GM19438 (cell line): ENCODE measurements around the gene EIF2B5.

Experiments used
- ATAC-seq: cut with Tn5 transposase; IDR thresholded peaks from one replicate; pipeline ENCODE4 v1.9.1; 2021; ENCODE audit warnings: low read depth; ENCODE audit not compliant: unreplicated experiment

The EIF2B5 gene

DNA sequence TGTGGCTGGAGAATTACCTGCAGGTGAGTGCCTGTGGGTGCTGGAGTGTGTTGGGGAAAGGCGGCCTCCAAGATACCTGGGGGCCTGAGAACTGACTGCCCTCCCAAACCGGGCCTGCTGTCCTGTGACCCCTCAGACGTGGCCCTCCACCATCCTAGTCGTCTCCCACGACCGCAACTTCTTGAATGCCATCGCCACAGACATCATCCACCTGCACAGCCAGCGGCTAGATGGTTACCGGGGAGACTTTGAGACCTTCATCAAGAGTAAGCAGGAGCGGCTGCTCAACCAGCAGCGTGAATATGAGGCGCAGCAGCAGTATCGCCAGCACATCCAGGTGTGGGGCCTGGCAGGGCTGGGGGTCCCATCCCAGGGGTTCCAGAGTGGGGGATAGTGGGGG is 54.3 kb downstream of the EIF2B5 start:
- no peak for ATAC-seq

DNA sequence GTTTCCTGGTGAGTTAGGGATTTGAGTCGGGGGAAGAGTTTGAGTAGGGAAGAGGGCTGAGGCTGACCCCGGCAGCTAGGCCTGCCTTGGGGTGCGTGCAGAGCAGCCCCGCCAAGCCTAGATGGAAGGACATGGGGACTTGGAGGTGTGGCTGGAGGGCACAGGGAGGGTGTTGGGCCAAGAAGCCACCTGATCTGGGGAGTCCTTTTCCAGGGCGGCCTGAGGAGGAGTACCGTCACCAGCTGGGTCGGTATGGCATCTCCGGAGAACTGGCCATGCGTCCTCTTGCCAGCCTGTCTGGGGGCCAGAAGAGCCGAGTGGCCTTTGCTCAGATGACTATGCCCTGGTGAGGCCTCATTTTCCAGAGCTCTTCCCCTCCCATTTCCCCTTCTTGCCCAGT is 57.7 kb downstream of the EIF2B5 start:
- no peak for ATAC-seq

DNA sequence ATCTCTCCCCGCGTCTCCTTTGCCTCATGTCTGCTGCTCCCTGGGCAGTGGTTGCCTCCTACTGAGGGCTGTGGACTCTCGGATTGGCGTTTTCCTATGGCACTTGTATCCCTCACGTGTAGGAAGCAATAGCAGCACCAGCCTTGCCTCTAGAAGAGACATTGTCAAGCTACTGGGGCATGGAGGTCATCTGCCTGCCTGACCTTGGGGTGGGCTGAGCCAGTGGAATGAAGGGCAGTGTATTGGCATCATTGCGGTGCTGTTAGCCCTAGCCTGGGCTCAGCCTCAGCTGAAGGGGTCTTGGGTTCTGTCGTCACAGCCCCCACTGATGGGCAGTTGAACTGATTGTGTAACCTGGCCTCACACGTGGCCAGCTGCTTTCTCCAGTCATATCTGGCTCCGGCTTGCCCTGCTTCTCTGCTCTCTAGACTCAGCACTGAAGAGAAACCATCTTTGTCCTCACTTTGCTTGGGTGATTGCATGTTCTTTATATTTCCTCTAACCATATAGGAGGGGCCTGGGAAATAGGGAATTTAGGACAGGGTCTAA is 58.9 kb downstream of the EIF2B5 start:
- no peak for ATAC-seq
